Gastroesophageal sphincter (tissue), 4 donors: ENCODE data around the gene NDRG3. TPM values are rescaled to one million over a fixed set of nuclear protein-coding genes. Genes with fewer than 3 reads are reported as not detected.

Experiments used
- ATAC-seq: fragments of 150-250 bp; one replicate; pipeline ENCODE4 v1.9.1; 2016; ENCODE audit warnings: mild to moderate bottlenecking, moderate library complexity
- H3K27ac ChIP-seq, 4 donors: fragments of 200-600 bp; sonication (generic) in 3 of 4; 1 replicate in 3 of 4; 2 replicates in 1 of 4; pipeline ENCODE4 v1.5.1; 2016 to 2019
- H3K27me3 ChIP-seq: fragments of 200-600 bp; sonication (generic); one replicate; pipeline ENCODE4 v1.5.1; 2019
- H3K36me3 ChIP-seq, 2 donors: fragments of 200-600 bp; sonication (generic); one replicate each; pipeline ENCODE4 v1.5.1; 2019; ENCODE audit warnings: control low read depth in 1 of 2
- H3K4me1 ChIP-seq, 3 donors: fragments of 200-600 bp; sonication (generic); 1 replicate in 2 of 3; 2 replicates in 1 of 3; pipeline ENCODE4 v1.5.1; 2016 to 2019; ENCODE audit warnings: control low read depth in 2 of 3
- H3K4me3 ChIP-seq, 2 donors: fragments of 200-600 bp; sonication (generic); one replicate each; pipeline ENCODE4 v1.5.1; 2019; ENCODE audit warnings: mild to moderate bottlenecking in 1 of 2, moderate library complexity in 1 of 2
- H3K9me3 ChIP-seq, 3 donors: fragments of 200-600 bp; sonication (generic); one replicate each; pipeline ENCODE4 v1.5.1; 2017 to 2019; ENCODE audit warnings: control low read depth in 2 of 3
- EP300 ChIP-seq: sonication (generic); formaldehyde crosslinking; IDR thresholded peaks from one replicate; pipeline ENCODE4 v1.6.1; 2017; ENCODE audit warnings: antibody characterized with exemption, mild to moderate bottlenecking
- POLR2A ChIP-seq, 2 donors: fragments of 450-650 bp; IDR thresholded peaks; one replicate each; pipeline ENCODE4 v1.6.1; 2017; ENCODE audit warnings: antibody characterized with exemption in 2 of 2, mild to moderate bottlenecking in 2 of 2, moderate library complexity in 1 of 2
- POLR2AphosphoS5 ChIP-seq: sonication (generic); formaldehyde crosslinking; IDR thresholded peaks from one replicate; pipeline ENCODE4 v1.6.1; 2017; ENCODE audit warnings: antibody characterized with exemption
- WGBS, 2 donors: methylation state at CpG; one replicate each; pipeline ENCODE4 v1.1.5; 2018; ENCODE audit warnings: low coverage in 1 of 2; 5-methylcytosine and 5-hydroxymethylcytosine counted together
- total RNA-seq, 4 donors: library from RNA; depleted of rRNA; stranded (reverse); fragments of >200 nt; gene quantifications; one replicate each; pipeline ENCODE4 v1.1.0, GENCODE V29; 2016
- TF ChIP-seq, protein P1 (sequence below), 4 experiments: fragments of 200-600 bp in 2 of 4; fragments of 450-650 bp in 2 of 4; sonication (generic) in 1 of 4; IDR thresholded peaks; one replicate each; pipeline ENCODE4 v1.5.1; 2017 to 2019; ENCODE audit warnings: antibody characterized with exemption in 4 of 4, mild to moderate bottlenecking in 2 of 4, moderate library complexity in 2 of 4

The NDRG3 gene
- total RNA-seq, 4 donors from 2014 or later: 13.3 to 37.1 (median 26.0) TPM

DNA sequence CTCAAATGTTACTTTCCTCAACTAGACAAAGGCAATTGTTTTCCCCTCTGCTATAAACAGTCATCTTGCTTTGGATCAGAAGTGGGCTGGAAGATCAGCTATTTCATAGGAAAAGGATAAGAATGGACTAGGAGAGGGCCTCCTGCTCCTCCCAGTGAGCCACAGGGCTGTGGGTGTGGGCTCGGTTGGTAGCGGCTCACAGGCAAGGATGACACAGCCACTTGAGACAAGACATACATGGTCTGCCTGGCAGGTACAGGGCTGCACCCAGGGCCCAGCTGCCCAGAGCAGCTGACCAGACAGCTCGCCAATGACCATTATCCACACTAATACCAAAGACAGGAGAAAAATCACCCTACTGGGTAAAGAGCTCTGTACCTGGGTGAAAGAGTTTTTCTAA is 90.9 kb downstream of the NDRG3 start:
- Histone ChIP-seq H3K27ac (no peak overlapping the region), H3K27me3 (no peaks in the 10 kb centered on the region), H3K9me3 (no peaks in the 10 kb centered on the region), H3K36me3 (peaks cover 0 to 89% of the 10 kb centered on the region in 2 donors), H3K4me3 (no peak overlapping the region), H3K4me1 (no peaks in the 10 kb centered on the region)
- WGBS, 2 donors: 100% methylated on average over 2 of the region's 3 CpGs; no CpG with 5 or more reads in 1 of the 2 donors
- TF ChIP-seq, protein P1, sequence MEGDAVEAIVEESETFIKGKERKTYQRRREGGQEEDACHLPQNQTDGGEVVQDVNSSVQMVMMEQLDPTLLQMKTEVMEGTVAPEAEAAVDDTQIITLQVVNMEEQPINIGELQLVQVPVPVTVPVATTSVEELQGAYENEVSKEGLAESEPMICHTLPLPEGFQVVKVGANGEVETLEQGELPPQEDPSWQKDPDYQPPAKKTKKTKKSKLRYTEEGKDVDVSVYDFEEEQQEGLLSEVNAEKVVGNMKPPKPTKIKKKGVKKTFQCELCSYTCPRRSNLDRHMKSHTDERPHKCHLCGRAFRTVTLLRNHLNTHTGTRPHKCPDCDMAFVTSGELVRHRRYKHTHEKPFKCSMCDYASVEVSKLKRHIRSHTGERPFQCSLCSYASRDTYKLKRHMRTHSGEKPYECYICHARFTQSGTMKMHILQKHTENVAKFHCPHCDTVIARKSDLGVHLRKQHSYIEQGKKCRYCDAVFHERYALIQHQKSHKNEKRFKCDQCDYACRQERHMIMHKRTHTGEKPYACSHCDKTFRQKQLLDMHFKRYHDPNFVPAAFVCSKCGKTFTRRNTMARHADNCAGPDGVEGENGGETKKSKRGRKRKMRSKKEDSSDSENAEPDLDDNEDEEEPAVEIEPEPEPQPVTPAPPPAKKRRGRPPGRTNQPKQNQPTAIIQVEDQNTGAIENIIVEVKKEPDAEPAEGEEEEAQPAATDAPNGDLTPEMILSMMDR (IDR thresholded peaks at IDR 0.05): no peak
- TF ChIP-seq POLR2AphosphoS5 (no peak), POLR2A (IDR thresholded peaks at IDR 0.05) (no peak), EP300 (no peak)
- ATAC-seq: no peak

DNA sequence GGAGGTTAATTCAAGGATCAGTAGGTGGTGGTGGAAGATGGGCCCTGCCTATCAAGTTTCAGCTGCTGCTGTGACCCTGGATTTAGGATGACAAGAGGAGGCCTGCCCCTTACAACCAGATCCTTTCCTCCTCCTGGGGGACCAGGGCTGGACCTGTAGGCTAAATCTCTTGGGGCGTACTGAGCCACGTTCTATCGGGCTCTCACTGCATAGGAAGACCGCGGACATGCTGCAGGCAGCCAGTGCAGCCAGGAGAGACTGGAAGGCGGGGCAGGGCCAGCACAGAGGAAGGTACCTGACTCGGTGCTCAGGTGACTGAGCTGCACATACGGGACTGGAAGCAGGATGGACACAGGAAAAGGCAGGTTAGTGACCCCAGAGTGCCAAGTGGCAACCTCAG is 91.4 kb downstream of the NDRG3 start:
- peaks cover 0 to 84% of the 10 kb centered on the region in 2 donors for H3K36me3 ChIP-seq
- TF ChIP-seq POLR2AphosphoS5: no peak
- TF ChIP-seq, protein P1 (IDR thresholded peaks at IDR 0.05): no peak
- TF ChIP-seq EP300: no peak
- no peak for TF ChIP-seq POLR2A (IDR thresholded peaks at IDR 0.05)
- no peaks in the 10 kb centered on the region for H3K9me3 ChIP-seq
- H3K4me1 ChIP-seq: no peaks in the 10 kb centered on the region
- no peaks in the 10 kb centered on the region for H3K27me3 ChIP-seq
- no peak overlapping the region for H3K27ac ChIP-seq
- ATAC-seq: no peak
- no peak overlapping the region for H3K4me3 ChIP-seq
- no CpG with 5 or more reads among the region's 8 CpGs for WGBS, 2 donors

DNA sequence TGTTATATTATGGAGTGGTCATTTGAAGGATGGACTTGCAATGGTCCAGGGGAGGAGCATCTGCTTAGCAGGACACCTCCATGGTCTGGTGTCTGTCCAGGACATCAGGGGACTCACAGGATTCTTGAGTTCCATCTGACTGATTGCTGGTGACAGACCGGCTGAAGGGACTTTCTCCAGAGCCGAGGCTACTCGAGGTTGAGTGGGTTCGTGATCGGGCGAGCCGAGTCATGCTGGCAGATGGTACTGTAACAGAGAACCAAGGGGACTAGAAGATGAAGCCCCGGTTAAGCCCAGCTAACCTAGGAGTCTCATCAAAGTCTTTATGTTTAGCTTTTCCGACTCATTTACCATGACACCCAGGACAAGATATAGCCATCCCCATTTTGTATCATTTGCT is 92.4 kb downstream of the NDRG3 start:
- no peak for ATAC-seq
- Histone ChIP-seq H3K4me3 (no peak overlapping the region), H3K27ac (no peak overlapping the region), H3K27me3 (no peaks in the 10 kb centered on the region), H3K4me1 (no peaks in the 10 kb centered on the region), H3K36me3 (peaks cover 0 to 73% of the 10 kb centered on the region in 2 donors), H3K9me3 (no peaks in the 10 kb centered on the region)
- WGBS, 2 donors: 87 to 95% methylated on average over 4 to 8 of the region's 9 CpGs
- TF ChIP-seq EP300 (no peak), POLR2A (IDR thresholded peaks at IDR 0.05) (no peak), POLR2AphosphoS5 (no peak)
- TF ChIP-seq, protein P1 (IDR thresholded peaks at IDR 0.05): no peak

- no peaks in the 10 kb centered on the region for H3K4me1 ChIP-seq
- 69 to 79% methylated on average over 4 to 7 of the region's 8 CpGs for WGBS, 2 donors
- peaks cover 0 to 15% of the 10 kb centered on the region in 2 donors for H3K36me3 ChIP-seq
- H3K4me3 ChIP-seq: no peak overlapping the region
- no peak for TF ChIP-seq POLR2A (IDR thresholded peaks at IDR 0.05)
- TF ChIP-seq EP300: no peak
- TF ChIP-seq POLR2AphosphoS5: no peak
- TF ChIP-seq, protein P1 (IDR thresholded peaks at IDR 0.05): no peak
- no peaks in the 10 kb centered on the region for H3K27me3 ChIP-seq
- H3K27ac ChIP-seq: no peak overlapping the region
- no peaks in the 10 kb centered on the region for H3K9me3 ChIP-seq
- ATAC-seq: no peak
Observed at GRCh38 chr20:36647196-36648121, 98.4 kb downstream of the NDRG3 start.

- no peaks in the 10 kb centered on the region for H3K9me3 ChIP-seq
- no peaks in the 10 kb centered on the region for H3K27me3 ChIP-seq
- H3K36me3 ChIP-seq: peaks cover 0 to 8% of the 10 kb centered on the region in 2 donors
- WGBS, 2 donors: 87 to 93% methylated on average over 3 of the region's 3 CpGs
- H3K27ac ChIP-seq: no peak overlapping the region
- TF ChIP-seq POLR2A (IDR thresholded peaks at IDR 0.05): no peak
- TF ChIP-seq EP300: no peak
- TF ChIP-seq POLR2AphosphoS5: no peak
- TF ChIP-seq, protein P1 (IDR thresholded peaks at IDR 0.05): no peak
- no peaks in the 10 kb centered on the region for H3K4me1 ChIP-seq
- no peak overlapping the region for H3K4me3 ChIP-seq
- ATAC-seq: no peak
Observed at GRCh38 chr20:36646678-36647077, 99.2 kb downstream of the NDRG3 start.
